ENCODE measurements around the gene CLINT1.

CLINT1 gene

DNA sequence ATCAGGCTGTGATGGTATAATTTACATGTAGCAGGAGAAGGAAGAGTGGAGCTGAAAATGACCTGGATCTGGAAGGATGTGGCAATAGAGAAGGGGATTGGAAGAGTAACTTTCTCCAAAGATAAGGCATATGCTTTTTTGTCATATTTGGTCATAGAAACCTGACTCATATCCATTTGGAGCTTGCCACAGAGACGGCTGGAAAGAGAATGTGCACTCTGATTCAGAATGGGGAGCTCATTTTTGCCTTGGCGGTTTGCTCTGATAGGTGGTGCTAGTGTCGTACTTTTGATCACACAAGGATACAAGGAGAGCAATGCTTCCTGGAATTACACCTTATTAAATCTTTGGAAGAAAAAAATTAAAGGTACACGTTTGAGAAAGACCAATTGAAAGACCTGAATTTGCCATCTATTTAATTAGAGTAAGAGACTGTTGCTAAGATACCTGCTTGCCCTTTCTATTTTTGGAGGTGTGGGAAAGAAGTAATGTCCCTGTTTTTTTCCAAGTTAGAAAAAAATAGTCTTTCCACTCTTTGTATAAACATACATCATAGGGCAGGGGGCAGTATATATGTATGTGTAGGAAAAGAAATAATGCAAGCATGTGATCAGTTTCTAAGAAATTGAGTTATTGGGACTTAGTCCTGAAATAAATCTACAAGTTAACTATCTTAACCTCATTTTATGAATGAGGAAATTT, 110.0 kb downstream of the CLINT1 start:
- no peak for DNase-seq

DNA sequence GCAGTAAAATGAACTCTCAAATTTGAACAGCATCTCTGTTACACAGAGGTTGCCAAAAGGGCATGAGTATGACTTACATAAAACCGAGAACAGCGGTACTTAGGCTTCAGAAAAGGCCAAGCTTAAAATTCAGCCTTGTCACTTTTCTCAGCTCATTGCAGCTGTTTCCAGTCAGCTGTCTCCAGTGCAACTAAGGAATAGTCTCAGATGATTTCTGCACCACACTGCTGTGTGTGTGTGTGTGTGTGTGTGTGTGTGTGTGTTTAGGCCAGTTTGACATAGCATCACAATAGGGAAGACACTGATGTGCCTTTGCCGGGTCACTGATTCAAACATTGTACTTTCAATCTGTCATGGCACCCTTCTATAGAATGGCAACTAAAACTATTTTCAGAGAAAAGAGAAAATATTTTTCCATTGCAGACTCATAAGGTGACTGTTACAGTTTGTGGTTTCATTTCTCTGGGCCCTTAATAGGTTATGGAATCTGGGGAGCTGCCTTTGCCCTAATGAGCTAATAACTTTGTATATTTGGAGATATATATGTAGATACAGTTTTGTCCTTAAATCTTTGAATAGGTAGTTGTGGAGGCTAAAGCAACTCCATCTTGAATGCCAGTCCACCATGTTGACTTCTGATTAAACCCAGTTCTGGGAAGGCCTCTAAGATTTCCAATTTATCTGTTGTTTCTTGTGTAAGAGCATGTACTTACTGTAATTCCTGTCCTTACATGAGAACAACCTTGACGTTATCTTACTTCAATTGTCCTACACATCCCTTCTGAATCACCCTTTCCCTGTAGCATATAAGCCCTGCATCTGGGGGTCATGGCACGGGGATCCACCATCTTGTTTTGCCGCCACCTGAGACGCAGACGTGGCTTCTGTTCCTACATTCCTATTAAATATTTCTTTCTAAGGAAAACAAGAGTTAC, 110.9 kb downstream of the CLINT1 start:
- DNase-seq: no peak

- no peak for DNase-seq
Observed at GRCh38 chr5:157747173-157747740, 111.7 kb downstream of the CLINT1 start.

DNA sequence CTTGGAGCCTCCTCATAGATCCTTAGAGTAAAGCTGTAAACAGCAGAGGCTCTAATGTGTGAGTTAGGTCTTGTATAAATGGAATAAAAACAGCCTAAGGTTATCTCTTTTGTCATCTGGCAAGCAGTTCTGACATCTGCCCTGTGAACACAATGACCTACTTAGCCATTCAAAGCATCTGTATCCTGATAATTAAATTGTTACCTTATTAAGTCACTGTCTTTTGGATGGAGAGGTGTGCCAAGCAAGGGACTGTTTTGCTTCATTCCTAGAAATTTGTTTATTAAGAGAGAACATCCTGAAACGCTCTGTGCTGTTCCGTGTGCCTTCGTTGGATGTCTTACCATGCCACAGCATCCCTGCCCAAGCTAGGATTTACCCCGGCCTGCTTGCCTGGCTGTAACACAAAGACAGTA, 113.9 kb downstream of the CLINT1 start:
- no peak for DNase-seq

DNA sequence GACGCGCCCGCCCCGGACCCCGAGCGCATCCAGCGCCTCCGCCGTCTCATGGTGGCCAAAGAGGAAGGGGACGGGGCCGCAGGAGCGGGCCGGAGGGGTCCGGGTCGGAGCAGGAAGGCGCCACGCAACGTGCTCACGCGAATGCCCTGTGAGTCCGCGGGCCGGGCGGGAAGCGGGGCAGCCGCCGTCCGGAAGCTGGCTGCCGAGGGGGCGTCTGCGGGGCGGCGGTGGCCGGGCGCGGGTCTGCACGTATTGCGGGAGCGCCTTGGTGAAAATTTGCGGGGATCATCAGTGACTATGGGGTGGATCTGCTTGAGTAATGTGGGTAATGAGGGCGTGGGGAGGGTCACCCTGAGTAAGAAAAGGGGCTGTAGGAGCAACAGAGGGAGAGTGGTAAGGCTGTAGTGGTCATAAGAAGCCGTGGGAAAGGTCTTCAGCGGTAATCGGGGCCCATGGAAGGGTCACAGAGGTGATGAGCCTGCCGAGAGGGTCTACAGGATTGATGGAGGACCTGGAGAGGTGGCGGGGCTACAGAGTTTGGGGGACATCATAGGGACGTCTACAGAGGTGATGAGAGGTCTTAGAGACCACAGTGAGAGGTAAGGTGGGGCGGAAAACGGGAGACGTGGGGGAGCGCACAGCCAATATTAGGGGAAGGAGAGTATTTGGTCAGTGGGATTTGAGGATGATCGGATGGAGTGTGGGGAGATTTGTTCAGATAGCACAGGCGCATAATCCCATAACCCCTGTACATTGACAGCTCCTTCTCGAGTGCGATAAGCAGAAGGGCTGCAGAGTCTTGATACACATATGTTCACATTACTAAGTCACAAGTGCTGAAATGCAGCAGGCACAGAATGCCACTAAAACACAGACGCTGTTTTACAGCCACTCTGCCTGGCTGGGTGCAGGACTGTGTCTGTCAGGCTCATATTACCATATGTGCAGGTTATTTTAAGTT, 114.6 kb downstream of the CLINT1 start:
- peak; percentile 70 for DNase-seq

DNA sequence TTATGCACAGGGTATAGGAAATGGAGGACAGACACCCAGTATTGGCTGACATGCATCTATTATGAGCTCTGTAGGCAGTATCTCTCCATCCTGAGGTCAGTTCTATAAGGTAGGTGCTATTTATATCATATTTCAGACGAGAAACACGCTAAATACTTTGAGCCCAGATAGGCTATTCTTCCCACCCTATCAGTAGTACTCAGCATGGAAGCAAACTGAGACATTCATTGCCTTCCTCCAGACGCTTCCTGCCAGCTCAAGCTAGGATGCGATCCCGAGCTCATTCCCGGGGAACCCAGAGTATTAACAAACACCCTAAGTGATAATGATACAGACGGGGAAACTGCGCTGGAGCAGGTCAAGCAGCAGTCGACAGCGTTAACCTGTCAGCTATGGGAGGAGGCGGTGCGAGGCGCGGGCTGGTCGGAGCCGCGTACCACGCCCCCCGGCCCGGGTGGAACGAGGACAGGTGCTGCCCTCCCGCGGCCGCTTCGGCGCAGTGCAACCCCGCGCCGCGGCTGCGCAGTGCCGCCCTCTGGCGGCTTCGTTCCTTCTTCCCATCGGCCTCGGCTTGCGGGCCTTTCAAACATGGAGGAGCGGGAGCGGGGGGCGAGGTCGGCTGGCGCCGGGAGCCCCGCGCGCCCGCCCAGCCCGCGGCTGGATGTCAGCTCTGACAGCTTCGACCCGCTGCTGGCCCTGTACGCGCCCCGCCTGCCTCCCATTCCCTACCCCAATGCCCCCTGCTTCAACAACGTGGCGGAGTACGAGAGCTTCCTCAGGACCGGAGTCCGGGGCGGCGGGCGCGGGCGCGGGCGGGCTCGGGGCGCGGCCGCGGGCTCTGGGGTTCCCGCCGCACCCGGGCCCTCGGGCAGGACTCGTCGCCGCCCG, 115.5 kb downstream of the CLINT1 start, which contains the start of gene LSM11:
Gene LSM11, plus strand, starts transcription at position 550 of the 888 bp plus-strand sequence. Its CDS starts 39 bp downstream, at position 589.
- DNase-seq: peak; percentile 99

GRCh38 chr5:157741131-157741530, 117.8 kb downstream of the CLINT1 start:
- no peak for DNase-seq

DNA sequence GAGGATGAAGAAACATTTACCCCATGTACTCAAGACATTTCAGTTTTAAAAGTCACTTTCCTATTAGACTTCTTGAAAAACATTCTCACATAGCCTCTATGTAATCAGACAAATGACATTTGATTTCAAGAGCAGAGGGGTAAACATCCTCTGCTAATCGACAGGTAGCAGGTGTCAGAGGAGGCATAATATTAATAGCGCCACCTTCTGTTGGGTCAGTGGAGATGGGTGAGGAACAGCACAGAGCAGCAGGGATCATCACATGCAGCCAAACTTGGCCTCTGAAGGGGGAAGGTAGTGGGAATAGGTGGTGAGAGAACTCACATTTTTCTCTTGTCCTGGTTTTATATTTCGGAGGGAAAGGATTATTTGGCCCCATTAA, 118.7 kb downstream of the CLINT1 start:
- DNase-seq: no peak

GRCh38 chr5:157739388-157740228, 119.3 kb downstream of the CLINT1 start:
- no peak for DNase-seq

- no peak for DNase-seq
Observed at GRCh38 chr5:157735991-157736390, 123.0 kb downstream of the CLINT1 start.

Measured in activated CD8-positive, alpha-beta memory T cell treated with anti-CD3 and anti-CD28 coated beads for 24 hours (primary cell).